NCI-H748 (cell line): ENCODE measurements around the gene TEX2.

Source experiments
- DNase-seq: peaks from one replicate; lab custom pipeline; 2025; ENCODE audit not compliant: unreplicated experiment; lab: John Stamatoyannopoulos, UW

TEX2 gene

GRCh38 chr17:64269687-64270649 lies 6.9 kb upstream of the TEX2 start:
- no peak for DNase-seq

GRCh38 chr17:64264891-64265290 lies 1.8 kb upstream of the TEX2 start:
- DNase-seq, result no peak

DNA sequence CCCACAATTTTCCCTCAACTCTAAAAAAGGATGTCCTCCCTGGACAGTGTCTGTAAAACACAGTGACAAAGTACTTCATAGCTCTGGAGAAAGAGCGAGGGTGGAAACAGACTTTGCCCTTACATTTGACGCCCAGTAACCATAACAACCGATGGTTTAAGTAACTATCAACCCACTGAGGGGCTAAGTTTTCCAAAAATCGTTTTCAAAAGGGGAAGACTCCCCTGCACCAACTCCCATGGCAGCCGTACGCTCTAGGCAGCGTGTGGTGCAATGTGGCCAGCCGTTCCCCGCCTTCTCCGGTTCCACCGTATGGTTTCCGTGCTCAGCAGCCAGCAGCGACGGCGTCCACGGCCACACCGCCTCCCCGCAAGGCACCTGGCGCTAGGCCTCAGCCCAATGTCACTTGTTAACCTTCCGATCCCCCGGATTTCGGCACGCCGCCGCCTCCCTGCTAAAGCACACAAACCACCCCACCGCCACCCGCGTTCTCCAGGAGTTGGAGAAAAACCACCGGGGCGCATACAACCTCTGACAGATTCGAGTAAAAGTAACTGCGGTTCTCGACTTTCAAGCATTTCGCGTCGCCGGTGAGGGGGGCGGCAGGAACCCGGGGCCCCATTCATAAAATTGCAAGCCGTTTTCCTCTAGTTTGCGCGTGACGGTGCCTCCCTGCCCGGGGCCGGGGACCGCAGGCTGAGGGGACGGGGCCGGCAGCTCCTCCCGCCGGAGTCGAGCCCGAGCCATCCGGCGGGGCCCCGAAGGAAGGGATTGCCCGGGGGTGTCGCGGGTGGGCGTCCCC lies 661 bp downstream of the TEX2 start:
- DNase-seq, result peak; percentile 66

DNA sequence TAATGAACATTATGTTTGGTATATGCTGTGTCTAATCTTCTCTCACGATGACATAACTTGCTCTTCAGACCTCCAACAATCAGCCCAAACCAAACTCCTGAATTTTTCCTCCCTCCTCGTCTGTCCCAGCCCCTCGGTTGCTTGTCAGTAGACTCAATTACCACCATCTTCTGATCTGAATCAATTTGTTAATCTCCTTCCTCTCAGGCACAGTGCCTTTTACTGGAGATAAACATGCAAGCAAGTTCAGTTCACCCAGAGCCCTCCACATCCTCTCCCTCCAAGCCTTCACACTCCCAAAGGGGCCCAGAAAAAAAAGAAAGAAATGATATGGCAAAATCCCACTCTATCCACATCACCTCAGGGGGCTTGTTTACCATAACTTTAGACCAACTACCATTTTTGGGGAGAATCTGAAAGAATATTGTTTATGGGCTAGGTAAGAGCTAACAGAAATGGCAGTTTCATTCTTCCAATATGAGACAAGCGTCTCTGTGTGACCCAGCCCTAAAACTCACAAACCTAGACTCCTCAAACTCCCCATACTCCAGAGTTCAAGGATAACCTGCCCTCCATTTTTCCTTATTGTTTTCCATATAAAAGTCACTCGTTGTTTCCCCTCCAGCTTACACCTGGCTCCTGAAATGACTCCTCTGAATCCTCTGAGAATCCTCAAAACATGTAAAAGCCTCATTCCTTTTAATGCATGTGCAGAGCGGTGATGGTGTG lies 1.5 kb downstream of the TEX2 start:
- DNase-seq, result no peak

DNA sequence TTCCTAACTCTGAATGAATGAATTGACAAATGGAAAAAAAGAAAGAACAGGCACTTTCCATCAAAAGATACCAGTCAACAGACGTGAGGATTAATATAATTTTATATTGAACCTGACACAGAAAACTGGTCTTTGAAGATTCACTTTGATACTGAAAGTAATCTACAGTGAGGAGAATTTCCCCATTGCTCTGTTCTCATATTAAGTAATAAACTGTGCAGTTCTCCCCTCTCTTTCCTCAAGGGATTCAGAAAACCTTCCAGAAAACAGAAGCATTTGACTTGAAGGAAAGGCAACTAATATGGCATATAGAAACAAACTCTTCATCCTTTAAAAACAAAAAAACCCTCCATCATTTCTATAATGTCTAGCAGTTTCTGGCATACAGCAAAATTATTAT lies 2.2 kb downstream of the TEX2 start:
- DNase-seq, result no peak

DNA sequence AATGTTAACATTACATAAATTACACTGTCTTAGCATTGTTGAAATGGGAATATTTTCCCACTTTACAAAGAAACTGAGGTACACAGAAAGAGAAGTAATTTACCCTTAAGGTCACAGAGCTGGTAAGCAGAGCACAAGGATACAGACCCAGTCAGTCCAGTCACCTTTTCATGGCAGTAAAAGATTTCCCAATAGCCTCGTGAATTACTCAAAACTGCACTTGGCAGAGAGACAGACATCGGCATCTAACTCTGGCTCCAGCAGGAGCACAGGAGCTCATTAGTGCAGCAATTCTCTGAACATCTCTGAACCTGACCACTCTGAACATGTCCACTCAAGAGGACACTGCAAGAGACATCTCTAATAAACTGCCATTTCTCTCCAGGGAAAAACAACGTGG lies 3.1 kb downstream of the TEX2 start:
- DNase-seq, result no peak

DNA sequence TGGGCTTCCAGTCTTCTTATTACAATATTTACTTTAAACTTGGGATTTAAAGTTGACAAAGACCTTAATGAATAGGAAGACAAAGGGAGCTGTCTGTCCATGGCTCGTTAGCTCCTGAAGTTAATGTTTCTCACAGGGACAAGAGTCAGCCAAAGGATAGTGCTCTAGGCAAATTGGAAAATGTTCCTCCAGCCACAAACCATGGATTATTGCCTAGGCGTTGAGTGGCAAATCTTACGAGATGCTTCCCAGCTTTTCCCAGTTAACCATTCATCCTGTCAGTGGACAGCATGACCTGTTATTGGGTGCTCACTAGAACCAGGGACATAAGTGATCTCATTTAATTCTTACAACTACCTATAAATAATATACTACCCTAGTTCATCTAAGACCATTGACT lies 3.6 kb downstream of the TEX2 start:
- no peak for DNase-seq

DNA sequence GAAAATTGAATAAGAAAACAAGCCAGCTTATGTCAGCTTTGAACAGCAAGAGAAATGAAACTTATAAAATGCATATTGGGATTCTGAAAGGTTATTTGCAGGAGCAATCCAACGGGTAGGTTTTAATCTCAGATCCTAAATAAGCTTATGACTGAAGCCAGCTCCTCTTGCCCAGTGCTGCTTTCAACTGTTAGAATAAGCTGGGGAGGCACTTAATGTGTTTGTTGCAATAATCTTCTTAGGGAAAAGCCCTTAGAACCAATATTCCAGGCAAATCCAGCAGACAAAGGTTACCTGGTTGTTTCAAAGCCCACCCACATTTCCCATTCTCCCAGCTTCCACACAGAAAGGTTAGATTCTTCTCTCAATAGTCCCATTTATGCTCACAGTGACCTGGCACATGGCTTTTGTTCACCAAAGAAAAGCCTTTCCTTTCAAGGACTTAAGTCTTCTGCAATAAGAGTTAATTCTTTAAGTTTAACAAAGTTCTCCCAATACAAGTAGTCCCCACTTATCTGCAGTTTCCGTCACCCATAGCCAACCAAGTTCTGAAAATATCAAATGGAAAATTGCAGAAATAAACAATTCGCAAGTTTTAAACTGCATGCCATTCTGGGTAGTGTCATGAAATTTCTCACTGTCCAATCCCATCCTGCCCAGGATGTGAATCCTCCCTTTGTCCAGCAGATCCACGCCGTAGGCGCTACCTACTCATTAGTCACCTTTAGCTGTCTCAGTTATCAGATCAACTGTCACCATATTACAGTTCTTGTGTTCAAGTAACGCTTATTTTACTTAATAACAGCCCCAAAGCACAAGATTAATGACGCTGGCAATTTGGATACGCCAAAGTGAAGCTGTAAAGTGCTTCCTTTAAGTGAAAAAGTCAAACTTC lies 5.9 kb downstream of the TEX2 start:
- no peak for DNase-seq

GRCh38 chr17:64255764-64256163 lies 7.3 kb downstream of the TEX2 start:
- DNase-seq, result peak; percentile 37

DNA sequence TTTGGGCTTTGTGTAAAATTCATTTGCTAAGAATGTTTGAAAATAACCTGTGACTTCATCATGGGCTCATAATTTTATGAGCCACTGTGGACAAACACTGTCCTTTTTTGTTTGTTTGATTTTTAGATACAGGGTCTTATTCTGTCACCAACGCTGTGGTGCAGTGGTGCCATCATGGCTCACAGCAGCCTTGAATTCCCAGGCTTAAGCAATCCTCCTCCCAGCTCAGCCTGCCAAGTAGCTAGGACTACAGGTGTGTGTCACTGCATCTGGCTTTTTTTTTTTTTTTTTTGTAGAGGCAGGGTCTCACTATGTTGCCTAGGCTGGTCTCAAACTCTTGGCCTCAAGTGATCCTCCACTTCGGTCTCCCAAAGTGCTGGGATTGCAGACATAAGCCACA lies 8.3 kb downstream of the TEX2 start:
- DNase-seq, result no peak

DNA sequence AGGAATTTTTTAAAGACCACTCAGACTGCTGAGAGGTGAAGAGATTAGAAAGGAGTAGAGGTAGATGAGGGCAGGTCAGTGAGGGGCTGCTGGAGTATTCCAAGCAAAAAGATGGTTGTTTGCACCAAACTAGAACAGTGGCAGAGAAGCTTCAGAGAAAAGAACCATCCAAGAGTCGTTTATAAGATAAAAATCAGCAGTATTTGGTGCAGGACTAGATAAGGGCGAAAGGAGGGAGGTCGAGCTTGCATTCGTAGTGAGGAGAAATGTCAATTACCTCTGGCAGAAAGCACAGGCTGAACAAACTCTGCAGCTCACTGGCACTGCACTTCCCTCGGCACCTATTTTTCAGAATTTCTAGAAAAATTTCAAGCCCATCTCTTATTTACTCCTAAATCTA lies 9.6 kb downstream of the TEX2 start:
- no peak for DNase-seq

- DNase-seq, result no peak
Observed at GRCh38 chr17:64252831-64253230, 10.2 kb downstream of the TEX2 start.

- no peak for DNase-seq
Observed at GRCh38 chr17:64250233-64250835, 12.7 kb downstream of the TEX2 start.

DNA sequence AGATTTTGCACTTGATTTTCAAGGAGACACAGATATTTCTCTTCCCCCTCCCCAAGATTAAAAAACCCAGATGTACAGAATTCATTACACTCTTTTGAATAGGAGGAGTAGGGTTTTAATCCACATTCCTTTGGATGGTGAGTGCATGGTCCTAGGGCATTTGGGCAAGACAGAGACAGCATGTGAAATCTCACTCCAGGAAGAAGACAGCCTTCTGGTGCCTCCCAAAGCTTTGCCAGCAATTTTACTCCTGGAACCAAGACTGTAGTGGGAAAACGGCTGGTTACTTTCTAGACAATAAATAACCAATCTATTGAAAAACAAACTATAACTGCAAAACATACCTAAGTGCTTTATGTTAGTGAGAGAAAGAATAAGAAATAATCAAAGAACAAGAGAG lies 15.2 kb downstream of the TEX2 start:
- DNase-seq, result no peak

GRCh38 chr17:64245218-64246145 lies 17.6 kb downstream of the TEX2 start:
- DNase-seq, result no peak

DNA sequence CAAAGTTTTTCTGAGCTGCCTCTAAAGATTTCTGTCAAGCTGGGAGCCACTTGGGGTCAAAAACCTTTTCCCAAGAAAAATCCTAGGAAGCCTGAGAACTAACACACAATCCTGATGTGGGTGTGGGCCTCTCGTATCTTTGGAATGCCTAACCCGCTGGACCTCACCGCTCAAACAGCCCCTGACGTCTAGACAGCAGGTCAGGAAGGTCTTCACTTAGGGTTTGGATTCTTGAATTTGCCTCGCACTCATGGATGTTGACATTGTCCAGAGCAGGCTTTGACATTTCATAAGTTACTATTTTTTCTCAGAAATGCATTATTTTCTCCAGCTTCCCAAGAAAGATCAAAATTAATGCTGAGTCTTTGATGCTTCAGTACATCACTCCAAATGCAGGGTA lies 18.9 kb downstream of the TEX2 start:
- no peak for DNase-seq

- DNase-seq, result no peak
Observed at GRCh38 chr17:64243340-64243739, 19.7 kb downstream of the TEX2 start.

DNA sequence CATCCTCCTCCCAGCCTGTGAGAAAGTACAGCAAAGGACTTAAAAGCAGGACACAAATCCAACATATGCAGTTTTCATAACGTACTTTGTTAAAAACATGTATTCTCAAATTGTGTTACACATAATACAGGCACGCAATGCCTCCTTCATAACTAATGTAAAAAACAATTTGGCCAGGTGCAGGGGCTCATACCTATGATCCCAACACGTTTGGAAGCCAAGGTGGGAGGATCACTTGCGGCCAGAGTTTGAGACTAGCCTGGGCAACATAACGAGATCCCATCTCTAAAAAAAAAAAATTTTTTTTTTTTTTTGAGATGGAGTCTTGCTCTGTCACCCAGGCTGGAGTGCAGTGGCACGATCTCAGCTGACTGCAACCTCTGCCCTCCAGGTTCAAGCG lies 20.4 kb downstream of the TEX2 start:
- no peak for DNase-seq

- DNase-seq, result no peak
Observed at GRCh38 chr17:64240741-64241347, 22.2 kb downstream of the TEX2 start.
